ENCODE measurements around the gene OR8D1. TPM values are rescaled to one million over a fixed set of nuclear protein-coding genes. Genes with fewer than 3 reads are reported as not detected.

The OR8D1 gene
- total and polyA plus RNA-seq, 4 donors: not detected

- Histone ChIP-seq H3K27me3 (ENCODE audit: control insufficient read depth, insufficient read depth, low read length) (no peaks in the 10 kb centered on the region), H3K27ac (ENCODE audit: low read depth, low read length) (no peak overlapping the region), H3K4me3 (ENCODE audit: low read depth, low read length) (no peak overlapping the region), H3K9me3 (ENCODE audit: control insufficient read depth, insufficient read depth, low read length) (peaks cover 1% of the 10 kb centered on the region), H3K36me3 (ENCODE audit: control insufficient read depth, insufficient read depth, low read length) (no peaks in the 10 kb centered on the region), H3K4me1 (ENCODE audit: control insufficient read depth, insufficient read depth, low read length) (no peaks in the 10 kb centered on the region)
- DNase-seq (ENCODE audit: low read depth in 4 of 6, low spot score in 6 of 6): no peak
- no CpG with 5 or more reads among the region's 1 CpG for WGBS (ENCODE audit: insufficient coverage)
Measured at GRCh38 chr11:124322356-124322755, 8.6 kb upstream of the OR8D1 start.

DNA sequence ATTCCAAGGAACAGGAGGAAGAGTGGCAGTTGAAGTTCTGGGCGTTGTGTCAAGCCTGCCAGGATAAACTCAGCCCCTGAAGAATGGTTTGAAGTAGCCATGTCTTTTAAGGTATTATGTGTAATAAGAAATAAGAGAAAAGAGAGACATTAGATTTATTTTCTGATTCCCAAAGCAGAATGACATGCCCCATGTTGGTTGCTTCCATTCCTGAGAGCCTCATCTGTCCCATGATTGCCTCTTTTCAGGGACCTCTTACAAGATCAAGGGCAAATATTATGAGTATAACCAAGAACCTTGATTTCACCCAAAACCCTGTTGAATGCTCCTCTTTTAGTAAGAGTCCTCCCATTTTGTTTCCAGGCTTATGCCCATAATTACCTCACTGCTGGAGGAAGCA is 6.3 kb upstream of the OR8D1 start, which contains the start of gene OR8D2:
TSS of gene OR8D2 (minus strand) at position 101 of the 400 bp plus-strand sequence. CDS start at position 101, 0 bp downstream.
- H3K27ac ChIP-seq (ENCODE audit: low read depth, low read length): no peak within 1 kb of the TSS
- H3K4me1 ChIP-seq (ENCODE audit: control insufficient read depth, insufficient read depth, low read length): no peaks in the 10 kb centered on the region
- no peak for DNase-seq (ENCODE audit: low read depth in 4 of 6, low spot score in 6 of 6)
- H3K36me3 ChIP-seq (ENCODE audit: control insufficient read depth, insufficient read depth, low read length): no peaks in the 10 kb centered on the region
- WGBS (ENCODE audit: insufficient coverage): 80% methylated on average over 1 of the region's 1 CpG
- H3K4me3 ChIP-seq (ENCODE audit: low read depth, low read length): no peak within 1 kb of the TSS
- H3K9me3 ChIP-seq (ENCODE audit: control insufficient read depth, insufficient read depth, low read length): no peaks in the 10 kb centered on the region
- H3K27me3 ChIP-seq (ENCODE audit: control insufficient read depth, insufficient read depth, low read length): no peaks in the 10 kb centered on the region

DNA sequence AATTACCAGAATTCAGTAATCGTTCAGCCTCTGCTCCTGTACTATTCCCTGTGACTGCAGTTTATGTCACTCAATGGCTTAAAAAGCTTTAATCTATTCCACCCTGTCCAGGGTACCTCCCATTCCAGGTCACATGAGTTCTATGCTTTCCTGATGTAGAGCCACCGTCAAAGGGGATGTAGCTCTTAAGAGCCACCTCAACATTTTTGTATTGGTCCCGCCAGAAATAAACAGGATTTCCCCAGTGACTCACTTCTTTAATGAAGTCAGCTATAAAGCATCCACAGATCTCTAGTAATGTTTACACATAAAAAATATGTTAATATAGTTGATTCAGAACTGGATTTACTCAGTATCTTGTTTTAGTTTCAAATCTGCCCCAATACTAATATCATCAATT is 1.3 kb upstream of the OR8D1 start:
- WGBS (ENCODE audit: insufficient coverage): 47% methylated on average over 2 of the region's 3 CpGs

DNA sequence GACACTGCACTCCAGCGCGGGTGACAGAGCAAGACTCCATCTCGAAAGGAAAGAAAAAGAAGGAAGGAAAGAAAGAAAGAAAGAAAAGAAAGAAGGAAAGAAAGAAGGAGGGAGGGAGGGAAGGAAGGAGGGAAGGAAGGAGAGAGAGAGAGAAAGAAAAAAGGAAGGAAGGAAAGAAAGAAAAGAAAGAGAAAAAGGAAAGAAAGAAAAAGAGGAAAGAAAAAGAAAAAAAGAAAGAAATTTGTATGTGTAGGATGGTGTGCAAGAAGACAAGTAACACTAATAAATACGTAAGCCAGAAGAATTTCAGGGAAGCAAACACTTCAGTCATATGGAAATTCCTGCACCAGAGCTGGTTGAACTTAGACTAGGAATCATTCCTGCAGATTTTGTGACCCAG is 618 bp downstream of the OR8D1 start:
- no peak for DNase-seq (ENCODE audit: low read depth in 4 of 6, low spot score in 6 of 6)
- Histone ChIP-seq H3K4me3 (ENCODE audit: low read depth, low read length) (no peak overlapping the region), H3K4me1 (ENCODE audit: control insufficient read depth, insufficient read depth, low read length) (no peaks in the 10 kb centered on the region), H3K27ac (ENCODE audit: low read depth, low read length) (no peak overlapping the region), H3K27me3 (ENCODE audit: control insufficient read depth, insufficient read depth, low read length) (no peaks in the 10 kb centered on the region), H3K9me3 (ENCODE audit: control insufficient read depth, insufficient read depth, low read length) (no peaks in the 10 kb centered on the region), H3K36me3 (ENCODE audit: control insufficient read depth, insufficient read depth, low read length) (no peaks in the 10 kb centered on the region)
- 93% methylated on average over 4 of the region's 4 CpGs for WGBS (ENCODE audit: insufficient coverage)

More for the DNA sequence above, 1.3 kb upstream of the OR8D1 start:
- Histone ChIP-seq H3K36me3 (ENCODE audit: control insufficient read depth, insufficient read depth, low read length) (no peaks in the 10 kb centered on the region), H3K9me3 (ENCODE audit: control insufficient read depth, insufficient read depth, low read length) (no peaks in the 10 kb centered on the region), H3K4me3 (ENCODE audit: low read depth, low read length) (no peak overlapping the region), H3K27me3 (ENCODE audit: control insufficient read depth, insufficient read depth, low read length) (no peaks in the 10 kb centered on the region), H3K27ac (ENCODE audit: low read depth, low read length) (no peak overlapping the region), H3K4me1 (ENCODE audit: control insufficient read depth, insufficient read depth, low read length) (no peaks in the 10 kb centered on the region)
- DNase-seq (ENCODE audit: low read depth in 4 of 6, low spot score in 6 of 6): no peak

- Histone ChIP-seq H3K36me3 (ENCODE audit: control insufficient read depth, insufficient read depth, low read length) (no peaks in the 10 kb centered on the region), H3K4me1 (ENCODE audit: control insufficient read depth, insufficient read depth, low read length) (no peaks in the 10 kb centered on the region), H3K9me3 (ENCODE audit: control insufficient read depth, insufficient read depth, low read length) (no peaks in the 10 kb centered on the region), H3K27ac (ENCODE audit: low read depth, low read length) (no peak overlapping the region), H3K4me3 (ENCODE audit: low read depth, low read length) (no peak overlapping the region), H3K27me3 (ENCODE audit: control insufficient read depth, insufficient read depth, low read length) (no peaks in the 10 kb centered on the region)
- DNase-seq (ENCODE audit: low read depth in 4 of 6, low spot score in 6 of 6): no peak
Measured at GRCh38 chr11:124311670-124312069, 2.1 kb downstream of the OR8D1 start.

DNA sequence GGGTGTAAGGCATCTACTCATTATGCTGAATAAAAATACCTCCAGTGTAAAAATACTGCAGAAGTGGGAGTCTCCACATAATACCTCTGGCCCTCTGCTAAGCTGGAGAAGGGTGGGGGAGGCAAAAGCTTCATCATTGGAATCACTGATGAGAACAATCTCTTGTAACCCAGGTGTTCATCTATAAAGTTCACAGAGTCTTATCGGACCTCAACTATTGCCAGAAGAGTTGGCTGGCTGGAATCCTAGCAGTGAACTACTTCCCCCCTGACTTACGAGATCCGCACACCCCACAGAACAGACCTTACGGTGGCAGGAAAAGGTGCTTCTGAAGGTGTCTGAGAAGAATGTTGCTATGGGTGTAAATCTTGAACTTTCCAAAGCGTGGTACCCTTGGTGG is 2.5 kb downstream of the OR8D1 start:
- WGBS (ENCODE audit: insufficient coverage): 67% methylated on average over 1 of the region's 5 CpGs
- DNase-seq (ENCODE audit: low read depth in 4 of 6, low spot score in 6 of 6): no peak
- H3K9me3 ChIP-seq (ENCODE audit: control insufficient read depth, insufficient read depth, low read length): no peaks in the 10 kb centered on the region

GRCh38 chr11:124310721-124311120 is 3.0 kb downstream of the OR8D1 start:
- no peak overlapping the region for H3K4me3 ChIP-seq (ENCODE audit: low read depth, low read length)
- no peaks in the 10 kb centered on the region for H3K36me3 ChIP-seq (ENCODE audit: control insufficient read depth, insufficient read depth, low read length)
- DNase-seq (ENCODE audit: low read depth in 4 of 6, low spot score in 6 of 6): no peak
- H3K27me3 ChIP-seq (ENCODE audit: control insufficient read depth, insufficient read depth, low read length): no peaks in the 10 kb centered on the region
- no peaks in the 10 kb centered on the region for H3K9me3 ChIP-seq (ENCODE audit: control insufficient read depth, insufficient read depth, low read length)
- no peak overlapping the region for H3K27ac ChIP-seq (ENCODE audit: low read depth, low read length)
- H3K4me1 ChIP-seq (ENCODE audit: control insufficient read depth, insufficient read depth, low read length): no peaks in the 10 kb centered on the region

More for the DNA sequence above, 2.5 kb downstream of the OR8D1 start:
- no peaks in the 10 kb centered on the region for H3K4me1 ChIP-seq (ENCODE audit: control insufficient read depth, insufficient read depth, low read length)
- no peak overlapping the region for H3K27ac ChIP-seq (ENCODE audit: low read depth, low read length)
- H3K27me3 ChIP-seq (ENCODE audit: control insufficient read depth, insufficient read depth, low read length): no peaks in the 10 kb centered on the region
- H3K4me3 ChIP-seq (ENCODE audit: low read depth, low read length): no peak overlapping the region
- H3K36me3 ChIP-seq (ENCODE audit: control insufficient read depth, insufficient read depth, low read length): no peaks in the 10 kb centered on the region

- Histone ChIP-seq H3K36me3 (ENCODE audit: control insufficient read depth, insufficient read depth, low read length) (no peaks in the 10 kb centered on the region), H3K9me3 (ENCODE audit: control insufficient read depth, insufficient read depth, low read length) (no peaks in the 10 kb centered on the region), H3K27me3 (ENCODE audit: control insufficient read depth, insufficient read depth, low read length) (no peaks in the 10 kb centered on the region), H3K27ac (ENCODE audit: low read depth, low read length) (no peak overlapping the region), H3K4me1 (ENCODE audit: control insufficient read depth, insufficient read depth, low read length) (no peaks in the 10 kb centered on the region), H3K4me3 (ENCODE audit: low read depth, low read length) (no peak overlapping the region)
- no peak for DNase-seq (ENCODE audit: low read depth in 4 of 6, low spot score in 6 of 6)
Measured at GRCh38 chr11:124307093-124307492, 6.7 kb downstream of the OR8D1 start.

DNA sequence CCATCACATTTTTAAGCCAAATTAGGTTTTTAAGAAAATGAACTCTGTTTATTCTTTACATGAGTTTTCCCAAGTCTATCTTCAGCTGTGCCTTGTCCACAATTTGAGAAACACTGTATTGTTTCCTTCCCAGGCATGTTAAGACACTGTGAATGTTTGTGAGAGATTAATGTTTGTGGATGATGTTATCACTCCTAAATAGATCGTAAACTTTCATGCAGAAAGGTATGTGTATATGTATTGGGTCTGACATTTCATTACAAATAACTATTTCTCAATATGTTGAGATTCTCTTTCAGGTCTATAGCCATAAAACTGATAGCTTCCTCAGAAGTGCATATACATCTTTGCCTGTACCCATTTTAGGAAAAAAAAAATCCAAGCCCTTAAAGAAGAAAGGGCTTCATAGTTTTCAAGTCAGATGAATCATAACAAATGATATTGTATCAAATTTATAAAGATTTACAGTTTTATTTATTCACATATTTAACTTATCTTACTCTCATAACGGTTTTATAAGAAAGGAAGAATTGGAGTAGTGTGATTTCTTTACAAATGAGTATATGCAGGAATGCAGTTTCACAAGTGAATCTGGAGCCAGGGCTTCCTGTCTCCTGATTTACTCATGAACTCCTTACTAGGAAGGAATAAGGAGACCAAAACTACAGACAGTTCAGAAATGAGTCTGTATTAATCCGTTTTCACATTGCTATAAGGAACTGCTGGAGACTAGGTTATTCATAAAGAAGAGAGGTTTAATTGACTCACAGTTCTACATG is 11.2 kb downstream of the OR8D1 start:
- H3K4me3 ChIP-seq (ENCODE audit: low read depth, low read length): no peak overlapping the region
- H3K4me1 ChIP-seq (ENCODE audit: control insufficient read depth, insufficient read depth, low read length): no peaks in the 10 kb centered on the region
- H3K27ac ChIP-seq (ENCODE audit: low read depth, low read length): no peak overlapping the region
- no peaks in the 10 kb centered on the region for H3K27me3 ChIP-seq (ENCODE audit: control insufficient read depth, insufficient read depth, low read length)
- WGBS (ENCODE audit: insufficient coverage): no CpG with 5 or more reads among the region's 3 CpGs
- DNase-seq (ENCODE audit: low read depth in 4 of 6, low spot score in 6 of 6): peak in 1 of 6 donors; percentile 5
- no peaks in the 10 kb centered on the region for H3K36me3 ChIP-seq (ENCODE audit: control insufficient read depth, insufficient read depth, low read length)
- H3K9me3 ChIP-seq (ENCODE audit: control insufficient read depth, insufficient read depth, low read length): no peaks in the 10 kb centered on the region

DNA sequence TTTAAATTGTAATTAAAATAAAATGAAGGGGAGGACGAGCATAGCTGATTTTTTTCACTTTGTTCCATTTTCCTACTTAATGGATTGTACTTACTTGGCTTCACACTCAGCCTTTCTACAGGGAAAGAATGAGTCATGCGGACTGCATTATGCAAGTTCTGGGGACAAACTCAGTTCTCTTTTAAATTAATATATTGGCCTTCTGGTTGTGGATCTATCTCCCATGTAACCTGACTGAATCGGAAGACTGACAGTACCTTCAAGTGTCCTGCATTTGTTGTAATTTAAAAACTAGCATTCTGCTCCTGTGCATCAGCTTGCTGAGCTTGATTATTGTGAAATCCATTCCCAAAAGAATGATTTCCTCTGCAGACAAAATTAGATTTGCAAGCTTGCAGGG is 12.2 kb downstream of the OR8D1 start:
- Histone ChIP-seq H3K27me3 (ENCODE audit: control insufficient read depth, insufficient read depth, low read length) (no peaks in the 10 kb centered on the region), H3K9me3 (ENCODE audit: control insufficient read depth, insufficient read depth, low read length) (no peaks in the 10 kb centered on the region), H3K4me3 (ENCODE audit: low read depth, low read length) (no peak overlapping the region), H3K27ac (ENCODE audit: low read depth, low read length) (no peak overlapping the region), H3K36me3 (ENCODE audit: control insufficient read depth, insufficient read depth, low read length) (no peaks in the 10 kb centered on the region), H3K4me1 (ENCODE audit: control insufficient read depth, insufficient read depth, low read length) (no peaks in the 10 kb centered on the region)
- WGBS (ENCODE audit: insufficient coverage): no CpG with 5 or more reads among the region's 3 CpGs
- peak in 3 of 6 donors; percentile 0 to 76 (median 3) for DNase-seq (ENCODE audit: low read depth in 4 of 6, low spot score in 6 of 6)

Data from spinal cord (tissue), 10 donors.